Stimulated activated CD4-positive, alpha-beta T cell treated with anti-CD3 and anti-CD28 coated beads, Interleukin-2, amount 100 ng/mL, for 24 hours (primary cell): ENCODE measurements around the gene OTOP2.

ENCODE experiments used
- DNase-seq, 2 donors: peaks; one replicate each; pipeline ENCODE4 v3.0.0-alpha.2; 2020

The OTOP2 gene

GRCh38 chr17:74924250-74924948 lies at the start of gene OTOP2:
TSS of gene OTOP2 (plus strand) at chr17:74924273. CDS start at chr17:74924633, 360 bp downstream.
- no peak for DNase-seq

- no peak for DNase-seq
Observed at GRCh38 chr17:74874615-74875037, 49.4 kb upstream of the OTOP2 start.

GRCh38 chr17:74875155-74875976 lies 48.7 kb upstream of the OTOP2 start:
- DNase-seq, result no peak

- no peak for DNase-seq
Observed at GRCh38 chr17:74875977-74876593, 48.0 kb upstream of the OTOP2 start.

- no peak for DNase-seq
Observed at GRCh38 chr17:74877592-74878548, 46.2 kb upstream of the OTOP2 start.

- DNase-seq, result no peak
Observed at GRCh38 chr17:74878658-74879057, 45.4 kb upstream of the OTOP2 start.

GRCh38 chr17:74879308-74879707 lies 44.8 kb upstream of the OTOP2 start:
- no peak for DNase-seq

GRCh38 chr17:74881073-74881472 lies 43.0 kb upstream of the OTOP2 start:
- no peak for DNase-seq

GRCh38 chr17:74882517-74883240 lies 41.4 kb upstream of the OTOP2 start:
- DNase-seq, result no peak

- DNase-seq, result no peak
Observed at GRCh38 chr17:74883241-74883745, 40.8 kb upstream of the OTOP2 start.

- no peak for DNase-seq
Observed at GRCh38 chr17:74888469-74888868, 35.6 kb upstream of the OTOP2 start.

GRCh38 chr17:74890554-74890953 lies 33.5 kb upstream of the OTOP2 start:
- no peak for DNase-seq

GRCh38 chr17:74892013-74892841 lies 31.8 kb upstream of the OTOP2 start:
- DNase-seq, result no peak

GRCh38 chr17:74892974-74893911 lies 30.8 kb upstream of the OTOP2 start, which contains the start of gene FADS6:
TSS of gene FADS6 (minus strand) at chr17:74893633. CDS start at chr17:74893595, 38 bp downstream.
- DNase-seq, result peak in 1 of 2 donors; percentile 24

GRCh38 chr17:74893936-74894671 lies 30.0 kb upstream of the OTOP2 start:
- DNase-seq, result no peak

GRCh38 chr17:74898376-74898946 lies 25.6 kb upstream of the OTOP2 start:
- DNase-seq, result no peak

- no peak for DNase-seq
Observed at GRCh38 chr17:74900208-74900607, 23.9 kb upstream of the OTOP2 start.
